ENCODE data around the gene BTBD1.

DNA sequence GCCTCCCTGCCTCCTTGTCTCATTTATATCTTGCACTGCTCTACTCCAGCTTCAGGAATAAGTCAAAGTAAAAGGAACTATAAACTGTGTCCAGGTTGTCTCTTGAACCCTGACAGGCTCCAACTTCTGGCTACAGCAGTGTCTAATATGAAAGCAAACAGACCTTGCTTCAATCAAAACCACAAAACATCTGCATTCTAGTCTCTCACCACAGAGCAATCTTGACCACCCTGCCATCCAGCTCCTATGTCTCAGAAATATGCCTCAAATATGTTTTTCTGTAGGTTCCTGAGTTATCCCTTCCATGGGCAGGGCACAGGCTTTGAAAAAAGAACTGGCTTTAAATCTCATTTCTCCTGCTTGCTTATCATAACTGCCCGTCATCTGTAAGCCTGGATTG is 94.1 kb downstream of the BTBD1 start:
- TF ChIP-seq EZH2phosphoT487 (IDR thresholded peaks at IDR 0.05; ENCODE audit: insufficient read depth, low read depth): no peak
- TF ChIP-seq EZH2 (IDR thresholded peaks at IDR 0.05; ENCODE audit: insufficient read depth, poor library complexity, severe bottlenecking): no peak
